HCT116 (cell line): ENCODE data around the gene FKBP10. TPM values are rescaled to one million over a fixed set of nuclear protein-coding genes. Genes with fewer than 3 reads are reported as not detected.

Experiments
- ATAC-seq: fragments of 200-7000 bp; cut with Tn5 transposase; 2 replicates; pipeline ENCODE4 v1.9.1; 2020; ENCODE audit warnings: mild to moderate bottlenecking, moderate library complexity
- BruUV-seq: library from RNA; stranded (reverse); fragments of 400-500 nt; replicated peaks from 2 replicates; lab custom pipeline; 2021; lab: Mats Ljungman, UMichigan
- CTCF ChIA-PET: fragments of 300-600 bp; sonication (Branson Sonifier 250); formaldehyde crosslinking; loops from one replicate; lab custom pipeline; 2021; ENCODE audit warnings: antibody characterized with exemption; lab: Charles Lee
- POLR2A ChIA-PET: fragments of 300-600, 350-600 bp; sonication (Branson Sonifier 250); formaldehyde crosslinking; loops from one replicate; lab custom pipeline; 2021; ENCODE audit warnings: antibody characterized with exemption; lab: Charles Lee
- RAD21 ChIA-PET, 2 experiments: fragments of 300-600 bp; sonication (Branson Sonifier 250); formaldehyde crosslinking; loops; one replicate each; lab custom pipeline; 2023; ENCODE audit warnings: low total read pairs in 2 of 2; ENCODE audit not compliant: uncharacterized antibody in 2 of 2, unreplicated experiment in 2 of 2, low non-redundant PET in 1 of 2; lab: Charles Lee
- DNase-seq: peaks from one replicate; pipeline ENCODE4 v3.0.0-alpha.2; 2010; ENCODE audit warnings: low read depth, low spot score
- H2AFZ ChIP-seq: fragments of 200-600 bp; shearing (Covaris generic), sonication (generic); 2 replicates; pipeline ENCODE4 v1.6.1; 2017; ENCODE audit warnings: low read depth, mixed run types, mixed read lengths, antibody characterized with exemption, low read length; ENCODE audit not compliant: poor library complexity, severe bottlenecking
- H3K27ac ChIP-seq: 2 replicates; pipeline ENCODE4 v1.5.1; 2012; ENCODE audit warnings: low read depth, low read length
- H3K27me3 ChIP-seq: fragments of 200-600 bp; sonication (generic); 2 replicates; pipeline ENCODE4 v1.6.1; 2016; ENCODE audit warnings: mixed run types, low read length, mixed read lengths; ENCODE audit not compliant: insufficient read depth
- H3K36me3 ChIP-seq, 2 experiments: fragments of 200-500 bp in 1 of 2; fragments of 200-600 bp in 1 of 2; sonication (Bioruptor generic) in 1 of 2; sonication (generic) in 1 of 2; 2 replicates each; pipeline versions ENCODE4 v1.5.1 to v1.6.1; 2014 to 2016; ENCODE audit warnings: low read length in 2 of 2, inconsistent platforms in 1 of 2, mixed read lengths in 1 of 2, mixed run types in 1 of 2; ENCODE audit not compliant: insufficient read depth in 2 of 2, control insufficient read depth in 1 of 2
- H3K4me1 ChIP-seq, 2 experiments: fragments of 200-600 bp in 1 of 2; sonication (generic) in 1 of 2; 2 replicates each; pipeline versions ENCODE4 v1.5.1 to v1.6.1; 2012 to 2017; ENCODE audit warnings: low read length in 2 of 2, inconsistent platforms in 1 of 2, mild to moderate bottlenecking in 1 of 2, mixed read lengths in 1 of 2, mixed run types in 1 of 2, moderate library complexity in 1 of 2; ENCODE audit not compliant: insufficient read depth in 2 of 2, control insufficient read depth in 1 of 2
- H3K4me2 ChIP-seq: fragments of 200-600 bp; sonication (generic); 2 replicates; pipeline ENCODE4 v1.6.1; 2017; ENCODE audit warnings: mixed run types, low read length, mixed read lengths
- H3K4me3 ChIP-seq, 2 experiments: fragments of 200-600 bp in 1 of 2; sonication (generic) in 1 of 2; replicated peaks in 1 of 2; 2 replicates each; pipeline ENCODE4 v1.5.1; 2011 to 2016; ENCODE audit warnings: low read length in 2 of 2, control low read depth in 1 of 2, low read depth in 1 of 2, mild to moderate bottlenecking in 1 of 2, mixed read lengths in 1 of 2, mixed run types in 1 of 2
- H3K79me2 ChIP-seq: fragments of 200-600 bp; sonication (generic); 2 replicates; pipeline ENCODE4 v1.6.1; 2017; ENCODE audit warnings: mild to moderate bottlenecking, mixed run types, low read length, moderate library complexity, mixed read lengths; ENCODE audit not compliant: insufficient read depth
- H3K9ac ChIP-seq: fragments of 200-600 bp; sonication (generic); 2 replicates; pipeline ENCODE4 v1.6.1; 2016; ENCODE audit warnings: low read length, mixed read lengths
- H3K9me2 ChIP-seq: fragments of 200-600 bp; sonication (generic), shearing (Covaris generic); 2 replicates; pipeline ENCODE4 v1.6.1; 2017; ENCODE audit warnings: mixed run types, mild to moderate bottlenecking, moderate library complexity; ENCODE audit not compliant: insufficient read depth
- H3K9me3 ChIP-seq, 2 experiments: fragments of 200-500 bp in 1 of 2; fragments of 200-600 bp in 1 of 2; sonication (Bioruptor generic) in 1 of 2; sonication (generic) in 1 of 2; 2 replicates each; pipeline ENCODE4 v1.6.1; 2014 to 2017; ENCODE audit warnings: low read length in 2 of 2, mixed read lengths in 2 of 2, inconsistent platforms in 1 of 2, low read depth in 1 of 2, mild to moderate bottlenecking in 1 of 2, mixed run types in 1 of 2, moderate library complexity in 1 of 2; ENCODE audit not compliant: control insufficient read depth in 1 of 2, insufficient read depth in 1 of 2
- H4K20me1 ChIP-seq: fragments of 200-600 bp; sonication (generic), shearing (Covaris generic); 2 replicates; pipeline ENCODE4 v1.6.1; 2017; ENCODE audit warnings: mixed run types, mild to moderate bottlenecking, moderate library complexity; ENCODE audit not compliant: insufficient read depth
- EZH2 ChIP-seq: fragments of 200-600 bp; sonication (generic); IDR thresholded peaks from 2 replicates; pipeline ENCODE4 v1.6.1; 2017; ENCODE audit warnings: antibody characterized with exemption, mixed run types
- POLR2AphosphoS5 ChIP-seq: IDR thresholded peaks from 2 replicates; pipeline ENCODE4 v1.6.1; 2011; ENCODE audit warnings: mild to moderate bottlenecking, low read depth, low read length, moderate library complexity
- YY1 ChIP-seq: IDR thresholded peaks from 2 replicates; pipeline ENCODE4 v1.6.1; 2011; ENCODE audit warnings: low read length, low read depth, moderate library complexity, mild to moderate bottlenecking; ENCODE audit not compliant: insufficient replicate concordance; ENCODE audit errors: extremely low read depth
- intact Hi-C: fragments of 100-400 bp; cut with micrococcal nuclease; formaldehyde crosslinking; loops from 2 replicates; pipeline ENCODE4 v1.10.0; 2022
- total RNA-seq: library from RNA; stranded (reverse); gene quantifications from one replicate; pipeline ENCODE4 v1.2.1, GENCODE V29; 2021; ENCODE audit not compliant: unreplicated experiment
- TF ChIP-seq, protein P1 (sequence below): IDR thresholded peaks from 2 replicates; pipeline ENCODE4 v1.6.1; 2011; ENCODE audit warnings: mild to moderate bottlenecking, low read length, moderate library complexity; ENCODE audit not compliant: insufficient replicate concordance; ENCODE audit errors: extremely low read depth

Gene FKBP10
- total RNA-seq, 1 experiment from 2014 or later: 78.5 TPM

- Histone ChIP-seq H3K9me2 (no peaks in the 10 kb centered on the region), H2AFZ (no peak overlapping the region), H3K4me1 (peaks cover 29 to 33% of the 10 kb centered on the region in 2 experiments), H3K27me3 (no peaks in the 10 kb centered on the region), H3K36me3 (peaks cover 45 to 47% of the 10 kb centered on the region in 2 experiments), H3K4me2 (no peak overlapping the region), H3K9me3 (no peaks in the 10 kb centered on the region), H3K27ac (no peak overlapping the region), H3K9ac (no peak overlapping the region), H4K20me1 (no peaks in the 10 kb centered on the region), H3K79me2 (peaks cover 34% of the 10 kb centered on the region; the same call in 1 of the 2 replicates), H3K4me3 (no peak overlapping the region)
- ChIA-PET RAD21 (no interaction called here), CTCF (no interaction called here), POLR2A (interaction anchor here (1.3 kb wide), 1 partner anchor 17 kb away, joined by 3 read pairs; the partner anchor contains the start of gene JUP)
- no peak for ATAC-seq
- TF ChIP-seq, protein P1, sequence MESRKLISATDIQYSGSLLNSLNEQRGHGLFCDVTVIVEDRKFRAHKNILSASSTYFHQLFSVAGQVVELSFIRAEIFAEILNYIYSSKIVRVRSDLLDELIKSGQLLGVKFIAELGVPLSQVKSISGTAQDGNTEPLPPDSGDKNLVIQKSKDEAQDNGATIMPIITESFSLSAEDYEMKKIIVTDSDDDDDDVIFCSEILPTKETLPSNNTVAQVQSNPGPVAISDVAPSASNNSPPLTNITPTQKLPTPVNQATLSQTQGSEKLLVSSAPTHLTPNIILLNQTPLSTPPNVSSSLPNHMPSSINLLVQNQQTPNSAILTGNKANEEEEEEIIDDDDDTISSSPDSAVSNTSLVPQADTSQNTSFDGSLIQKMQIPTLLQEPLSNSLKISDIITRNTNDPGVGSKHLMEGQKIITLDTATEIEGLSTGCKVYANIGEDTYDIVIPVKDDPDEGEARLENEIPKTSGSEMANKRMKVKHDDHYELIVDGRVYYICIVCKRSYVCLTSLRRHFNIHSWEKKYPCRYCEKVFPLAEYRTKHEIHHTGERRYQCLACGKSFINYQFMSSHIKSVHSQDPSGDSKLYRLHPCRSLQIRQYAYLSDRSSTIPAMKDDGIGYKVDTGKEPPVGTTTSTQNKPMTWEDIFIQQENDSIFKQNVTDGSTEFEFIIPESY: no peak
- TF ChIP-seq POLR2AphosphoS5: 0 out of 2 replicates have a peak, but pooled peaks have one; percentile 11
- intact Hi-C loops: no loop called here
- TSS peak; percentile 11 for BruUV-seq
- DNase-seq: no peak
Measured at GRCh38 chr17:41769346-41769862, 43.4 kb upstream of the FKBP10 start.

- H2AFZ ChIP-seq: no peak overlapping the region
- DNase-seq: no peak
- H4K20me1 ChIP-seq: no peaks in the 10 kb centered on the region
- H3K79me2 ChIP-seq: peaks cover 40% of the 10 kb centered on the region
- no peak for ATAC-seq
- no TSS peak for BruUV-seq
- H3K4me1 ChIP-seq: peaks cover 35 to 39% of the 10 kb centered on the region in 2 experiments
- TF ChIP-seq POLR2AphosphoS5 (0 out of 2 replicates have a peak, but pooled peaks have one; percentile 7), EZH2 (no peak), YY1 (no peak)
- H3K27me3 ChIP-seq: no peaks in the 10 kb centered on the region
- peaks cover 39 to 41% of the 10 kb centered on the region in 2 experiments for H3K36me3 ChIP-seq
- no peak overlapping the region for H3K4me2 ChIP-seq
- no peak overlapping the region for H3K4me3 ChIP-seq
- intact Hi-C loops: no loop called here
- ChIA-PET POLR2A (interaction anchor here (1.3 kb wide), 1 partner anchor 16 kb away, joined by 3 read pairs; the partner anchor contains the start of gene JUP), RAD21 (no interaction called here), CTCF (no interaction called here)
- no peaks in the 10 kb centered on the region for H3K9me3 ChIP-seq
- no peak overlapping the region for H3K27ac ChIP-seq
- no peak overlapping the region for H3K9ac ChIP-seq
- no peaks in the 10 kb centered on the region for H3K9me2 ChIP-seq
Measured at GRCh38 chr17:41769985-41770384, 42.8 kb upstream of the FKBP10 start.
